ENCODE measurements around the gene PADI4.

DNA sequence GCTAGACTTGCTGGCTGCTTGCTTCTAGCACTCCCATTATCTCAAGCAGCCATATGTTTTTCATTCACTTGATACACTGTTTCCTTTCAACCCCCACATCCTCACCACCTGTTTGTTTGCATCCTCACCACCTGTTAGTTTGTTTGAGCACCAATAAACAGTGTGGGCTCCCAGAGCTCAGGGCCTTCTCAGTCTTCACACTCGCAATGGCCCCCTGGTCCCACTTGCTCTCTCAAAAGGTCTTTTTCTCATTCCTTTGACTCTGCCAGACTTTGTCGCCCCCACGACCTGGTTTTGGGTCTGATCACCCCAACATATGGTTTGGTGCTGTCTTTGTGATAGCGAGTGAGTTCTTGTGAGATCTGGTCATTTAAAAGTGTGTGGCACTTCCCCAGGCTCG lies 6.2 kb upstream of the PADI4 start:
- TF ChIP-seq POLR2A (IDR thresholded peaks at IDR 0.05; ENCODE audit: low read depth, low read length) = no peak
- no peak for TF ChIP-seq TAF1 (IDR thresholded peaks at IDR 0.05; ENCODE audit: borderline replicate concordance, low read depth, low read length)
- no peak for TF ChIP-seq POLR2AphosphoS5 (IDR thresholded peaks at IDR 0.05; ENCODE audit: low read depth, low read length)
